Central memory CD8-positive, alpha-beta T cell (primary cell): ENCODE measurements around the gene DNMT3A.

Experiments used
- ATAC-seq: fragments of 150-1000 bp; cut with Tn5 transposase; replicated peaks from 2 replicates; pipeline ENCODE4 v1.10.0; 2022; ENCODE audit warnings: mild to moderate bottlenecking, moderate FRiP score, moderate number of reproducible peaks; ENCODE audit not compliant: poor library complexity, severe bottlenecking; ENCODE audit errors: extremely low read depth
- DNase-seq, 2 donors: peaks; one replicate each; pipeline ENCODE4 v3.0.0; 2021; ENCODE audit warnings: low spot score in 2 of 2
- H3K27ac Mint-ChIP-seq: one replicate; pipeline ENCODE4 v1.8.0; 2022; ENCODE audit warnings: low read depth, mild to moderate bottlenecking, moderate library complexity, mixed read lengths
- H3K27me3 Mint-ChIP-seq: one replicate; pipeline ENCODE4 v1.8.0; 2022; ENCODE audit warnings: mixed read lengths
- H3K36me3 Mint-ChIP-seq: one replicate; pipeline ENCODE4 v1.8.0; 2022; ENCODE audit warnings: mild to moderate bottlenecking, moderate library complexity, mixed read lengths; ENCODE audit not compliant: insufficient read depth
- H3K4me1 Mint-ChIP-seq: one replicate; pipeline ENCODE4 v1.8.0; 2022; ENCODE audit warnings: mixed read lengths
- H3K4me3 Mint-ChIP-seq: one replicate; pipeline ENCODE4 v1.8.0; 2022; ENCODE audit warnings: mild to moderate bottlenecking, moderate library complexity, mixed read lengths
- H3K9me3 Mint-ChIP-seq: one replicate; pipeline ENCODE4 v1.8.0; 2022; ENCODE audit warnings: mixed read lengths

DNMT3A gene

GRCh38 chr2:25368660-25369059, 26.9 kb upstream of the DNMT3A start:
- DNase-seq: no peak
- Mint-ChIP-seq H3K27ac (no peak overlapping the region), H3K27me3 (no peaks in the 10 kb centered on the region), H3K9me3 (no peaks in the 10 kb centered on the region), H3K4me3 (no peak overlapping the region), H3K36me3 (peaks cover 3% of the 10 kb centered on the region), H3K4me1 (peaks cover 10% of the 10 kb centered on the region)
- ATAC-seq: no peak

DNA sequence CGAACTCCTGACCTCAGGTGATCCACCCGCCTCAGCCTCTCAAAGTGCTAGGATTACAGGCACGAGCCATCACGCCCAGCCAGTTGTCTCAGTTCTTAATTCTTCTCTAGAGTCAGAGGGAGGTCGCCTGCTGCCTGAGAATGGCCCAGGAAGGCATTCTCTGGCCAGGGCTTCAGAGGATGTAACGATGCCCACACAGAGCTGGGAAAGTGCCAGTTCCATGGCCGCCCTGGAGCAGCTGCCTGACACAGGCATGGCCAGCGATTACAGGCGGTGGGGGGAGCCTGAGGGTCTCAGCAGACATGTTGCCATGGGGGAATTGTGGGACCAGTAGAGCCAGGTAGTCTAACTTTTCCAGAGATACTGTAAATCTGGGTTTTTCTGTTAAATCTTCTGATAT, 25.6 kb upstream of the DNMT3A start:
- ATAC-seq (no peak), DNase-seq (no peak)
- H3K4me3 Mint-ChIP-seq: no peak overlapping the region
- H3K27me3 Mint-ChIP-seq: no peaks in the 10 kb centered on the region
- no peak overlapping the region for H3K27ac Mint-ChIP-seq
- peaks cover 19% of the 10 kb centered on the region for H3K4me1 Mint-ChIP-seq
- peaks cover 9% of the 10 kb centered on the region for H3K36me3 Mint-ChIP-seq
- H3K9me3 Mint-ChIP-seq: no peaks in the 10 kb centered on the region

- DNase-seq (no peak), ATAC-seq (no peak)
- no peak overlapping the region for H3K27ac Mint-ChIP-seq
Observed at GRCh38 chr2:25366629-25367028, 24.9 kb upstream of the DNMT3A start.

DNA sequence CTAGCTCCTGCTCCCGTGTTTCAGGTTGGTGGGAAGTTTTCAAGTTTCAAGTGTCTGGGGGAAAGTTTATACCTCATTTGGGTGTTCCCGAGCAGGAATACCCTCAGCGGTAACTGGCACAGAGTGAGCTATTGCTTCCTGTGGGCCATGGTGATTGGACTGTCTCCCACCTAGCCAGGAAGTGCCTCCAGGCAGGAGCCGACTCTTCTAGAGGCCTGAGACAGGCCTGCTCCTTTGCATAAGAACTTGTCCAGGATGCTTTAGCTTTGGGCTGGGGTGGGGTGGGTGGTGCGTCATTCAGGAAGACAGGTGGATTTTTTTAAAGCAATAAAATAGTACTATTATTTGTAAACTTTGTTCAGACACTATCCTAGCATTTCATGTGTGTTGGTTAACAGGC, 23.5 kb upstream of the DNMT3A start:
- ATAC-seq (no peak), DNase-seq (no peak)
- H3K9me3 Mint-ChIP-seq: no peaks in the 10 kb centered on the region
- H3K4me3 Mint-ChIP-seq: no peak overlapping the region
- H3K27me3 Mint-ChIP-seq: no peaks in the 10 kb centered on the region
- H3K4me1 Mint-ChIP-seq: peaks cover 25% of the 10 kb centered on the region
- no peak overlapping the region for H3K27ac Mint-ChIP-seq
- H3K36me3 Mint-ChIP-seq: peaks cover 15% of the 10 kb centered on the region

More at GRCh38 chr2:25366629-25367028, 24.9 kb upstream of the DNMT3A start:
- Mint-ChIP-seq H3K9me3 (no peaks in the 10 kb centered on the region), H3K36me3 (peaks cover 14% of the 10 kb centered on the region), H3K4me3 (no peak overlapping the region), H3K4me1 (peaks cover 24% of the 10 kb centered on the region), H3K27me3 (no peaks in the 10 kb centered on the region)

DNA sequence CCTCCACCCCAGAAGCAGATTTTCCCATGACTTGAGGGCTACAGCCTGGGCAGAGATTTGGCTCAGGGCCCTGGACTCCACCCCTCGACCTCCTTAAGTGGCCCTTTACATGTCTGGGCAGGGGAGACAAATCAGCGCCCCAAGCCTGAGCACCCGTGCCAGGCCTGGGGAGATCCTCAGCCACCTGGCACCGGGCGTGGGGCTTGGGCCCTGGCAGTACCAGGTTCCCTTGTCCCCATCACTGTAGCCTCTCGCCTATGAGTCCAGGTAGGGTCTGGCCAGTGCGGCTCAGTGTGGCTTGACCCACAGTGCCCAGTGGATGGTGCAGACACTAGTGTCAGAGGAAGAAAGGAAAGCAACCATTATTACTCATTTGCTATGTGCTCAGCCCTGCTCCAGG, 22.0 kb upstream of the DNMT3A start:
- ATAC-seq (no peak), DNase-seq (no peak)
- H3K27ac Mint-ChIP-seq: no peak overlapping the region
- peak overlapping the region; percentile 92 for H3K4me3 Mint-ChIP-seq
- peaks cover 15% of the 10 kb centered on the region for H3K36me3 Mint-ChIP-seq
- H3K27me3 Mint-ChIP-seq: no peaks in the 10 kb centered on the region
- peaks cover 25% of the 10 kb centered on the region for H3K4me1 Mint-ChIP-seq
- no peaks in the 10 kb centered on the region for H3K9me3 Mint-ChIP-seq

DNA sequence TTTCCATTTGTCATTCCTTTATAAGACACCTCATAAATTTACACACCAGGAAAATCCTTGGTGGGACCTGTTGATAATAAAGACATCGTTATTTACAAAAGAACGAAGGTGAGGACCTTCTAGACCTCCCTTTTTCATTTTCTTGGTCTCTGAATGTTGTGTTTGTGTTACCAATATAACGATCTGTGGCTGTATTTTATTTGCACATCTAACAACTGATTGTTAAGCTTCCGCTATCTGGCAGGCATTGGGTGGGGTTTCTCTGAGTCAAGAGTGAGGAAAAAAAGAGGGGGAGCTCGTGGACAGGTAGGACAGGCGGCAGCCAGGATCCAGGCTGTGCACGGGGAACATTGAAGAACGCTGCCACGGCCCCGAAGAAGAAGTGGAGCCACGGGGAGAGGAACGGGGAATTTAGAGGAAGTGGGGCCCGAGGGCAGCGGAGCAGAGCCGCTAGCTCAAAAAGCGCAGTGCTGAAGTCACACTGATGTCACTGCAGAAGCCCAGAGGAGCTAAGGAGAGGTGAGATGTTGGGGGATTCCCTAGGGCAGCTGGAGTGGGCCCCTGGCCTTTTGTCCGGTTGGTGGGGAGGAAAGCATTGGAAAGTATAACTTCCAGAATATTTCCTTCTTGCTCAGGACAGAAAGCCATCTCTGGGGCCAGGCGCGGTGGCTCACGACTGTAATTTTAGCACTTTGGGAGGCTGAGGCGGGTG, 20.9 kb upstream of the DNMT3A start:
- DNase-seq: peak; percentile 40 to 55
- no peaks in the 10 kb centered on the region for H3K9me3 Mint-ChIP-seq
- peak; percentile 82 for ATAC-seq
- peaks cover 14% of the 10 kb centered on the region for H3K36me3 Mint-ChIP-seq
- no peaks in the 10 kb centered on the region for H3K27me3 Mint-ChIP-seq
- peak overlapping the region; percentile 96 for H3K27ac Mint-ChIP-seq
- peaks cover 25% of the 10 kb centered on the region for H3K4me1 Mint-ChIP-seq
- peak overlapping the region; percentile 92 for H3K4me3 Mint-ChIP-seq

DNA sequence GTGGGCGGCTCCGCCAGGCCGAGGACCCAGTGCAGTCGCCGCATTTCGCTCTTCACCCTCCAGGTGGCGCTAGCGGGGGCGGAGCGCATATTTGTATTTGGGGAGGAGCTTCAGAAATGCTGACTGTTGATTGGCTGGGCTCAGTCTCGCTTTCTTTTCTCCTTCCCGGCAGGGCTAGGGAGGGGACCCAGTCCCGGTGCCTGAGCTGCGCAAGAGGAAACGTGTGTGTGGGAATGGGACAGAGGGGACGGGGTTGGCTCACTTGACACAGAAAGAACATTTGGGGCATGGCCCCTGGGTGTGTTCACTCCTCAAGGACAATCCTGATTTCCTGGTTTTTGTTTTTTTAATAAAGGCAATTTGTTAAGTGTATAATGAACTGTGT, 20.3 kb upstream of the DNMT3A start:
- no peaks in the 10 kb centered on the region for H3K27me3 Mint-ChIP-seq
- peak overlapping the region; percentile 92 for H3K4me3 Mint-ChIP-seq
- DNase-seq (peak; percentile 92 to 99), ATAC-seq (peak; percentile 92)
- H3K9me3 Mint-ChIP-seq: no peaks in the 10 kb centered on the region
- peaks cover 25% of the 10 kb centered on the region for H3K4me1 Mint-ChIP-seq
- H3K36me3 Mint-ChIP-seq: peaks cover 14% of the 10 kb centered on the region
- H3K27ac Mint-ChIP-seq: peak overlapping the region; percentile 96

DNA sequence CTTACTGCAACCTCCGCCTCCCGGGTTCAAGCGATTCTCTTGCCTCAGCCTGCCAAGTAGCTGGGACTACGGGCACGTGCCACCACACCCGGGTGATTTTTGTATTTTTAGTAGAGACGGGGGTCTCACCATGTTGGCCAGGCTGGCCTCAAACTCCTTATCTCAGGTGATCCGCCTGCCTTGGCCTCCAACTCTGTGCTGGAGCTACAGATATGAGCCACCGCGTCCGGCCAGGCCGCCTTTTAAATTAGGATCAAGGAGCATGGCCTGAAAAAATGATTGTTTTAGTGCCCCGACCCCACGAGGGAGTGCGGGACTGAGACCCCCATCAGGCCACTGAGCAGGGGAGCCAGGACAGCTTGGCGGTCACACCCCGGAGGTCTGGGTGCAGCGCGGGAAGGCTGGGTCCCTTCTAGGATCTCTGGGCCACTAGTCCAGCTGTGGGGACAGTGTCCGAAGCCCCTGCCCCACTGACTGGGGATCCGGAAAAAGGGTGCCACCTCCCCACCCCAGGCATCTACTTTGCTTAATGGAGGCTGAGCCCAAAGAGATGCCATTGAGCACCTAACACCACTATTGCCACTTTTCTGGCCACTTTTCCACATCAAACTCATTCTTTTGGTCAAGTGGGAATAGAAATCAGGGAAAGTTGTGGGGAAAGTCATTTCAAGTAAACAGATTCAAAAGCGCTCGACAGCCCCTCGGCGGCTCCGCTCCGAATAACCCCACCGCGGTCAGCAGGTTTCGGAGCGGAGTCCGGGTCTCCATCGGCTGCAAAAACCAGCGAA, 19.7 kb upstream of the DNMT3A start:
- Mint-ChIP-seq H3K4me1 (peaks cover 25% of the 10 kb centered on the region), H3K9me3 (no peaks in the 10 kb centered on the region), H3K4me3 (peak overlapping the region; percentile 92), H3K27ac (peak overlapping the region; percentile 96), H3K36me3 (peaks cover 14% of the 10 kb centered on the region), H3K27me3 (no peaks in the 10 kb centered on the region)
- no peak for DNase-seq
- ATAC-seq: no peak

GRCh38 chr2:25358836-25359235, 17.1 kb upstream of the DNMT3A start:
- DNase-seq (no peak), ATAC-seq (no peak)
- H3K36me3 Mint-ChIP-seq: peaks cover 14% of the 10 kb centered on the region
- no peak overlapping the region for H3K27ac Mint-ChIP-seq
- H3K27me3 Mint-ChIP-seq: peaks cover 15% of the 10 kb centered on the region
- no peak overlapping the region for H3K4me3 Mint-ChIP-seq
- H3K9me3 Mint-ChIP-seq: no peaks in the 10 kb centered on the region
- peaks cover 16% of the 10 kb centered on the region for H3K4me1 Mint-ChIP-seq

- H3K36me3 Mint-ChIP-seq: peaks cover 14% of the 10 kb centered on the region
- H3K27ac Mint-ChIP-seq: no peak overlapping the region
- ATAC-seq: no peak
Observed at GRCh38 chr2:25358249-25358815, 16.6 kb upstream of the DNMT3A start.

DNA sequence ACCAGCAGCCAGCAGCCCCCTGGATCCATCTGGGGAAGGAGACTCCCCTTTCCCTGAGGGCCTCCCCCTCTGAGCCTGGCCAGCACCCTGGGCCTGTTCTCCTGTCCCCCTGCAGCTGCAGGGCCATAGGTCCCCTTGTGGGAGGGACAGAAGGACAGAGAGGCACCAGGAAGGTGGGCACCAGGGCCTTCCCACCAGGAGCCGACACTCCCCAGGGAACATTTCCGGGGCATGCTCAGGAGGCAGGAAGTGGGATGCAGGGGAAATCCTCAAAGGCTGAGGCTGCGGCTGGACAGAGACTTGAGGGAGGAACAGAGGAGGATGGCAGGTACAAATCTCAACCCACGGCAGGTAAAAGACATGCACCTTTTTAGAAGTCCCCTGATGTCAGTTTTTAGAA, 14.4 kb upstream of the DNMT3A start:
- Mint-ChIP-seq H3K9me3 (no peaks in the 10 kb centered on the region), H3K27me3 (peaks cover 28% of the 10 kb centered on the region), H3K36me3 (peaks cover 2% of the 10 kb centered on the region), H3K4me3 (no peak overlapping the region), H3K4me1 (peaks cover 5% of the 10 kb centered on the region), H3K27ac (no peak overlapping the region)
- no peak for DNase-seq
- no peak for ATAC-seq

More at GRCh38 chr2:25358249-25358815, 16.6 kb upstream of the DNMT3A start:
- H3K27me3 Mint-ChIP-seq: peaks cover 17% of the 10 kb centered on the region
- H3K4me3 Mint-ChIP-seq: no peak overlapping the region
- H3K4me1 Mint-ChIP-seq: peaks cover 13% of the 10 kb centered on the region
- H3K9me3 Mint-ChIP-seq: no peaks in the 10 kb centered on the region
- no peak for DNase-seq

DNA sequence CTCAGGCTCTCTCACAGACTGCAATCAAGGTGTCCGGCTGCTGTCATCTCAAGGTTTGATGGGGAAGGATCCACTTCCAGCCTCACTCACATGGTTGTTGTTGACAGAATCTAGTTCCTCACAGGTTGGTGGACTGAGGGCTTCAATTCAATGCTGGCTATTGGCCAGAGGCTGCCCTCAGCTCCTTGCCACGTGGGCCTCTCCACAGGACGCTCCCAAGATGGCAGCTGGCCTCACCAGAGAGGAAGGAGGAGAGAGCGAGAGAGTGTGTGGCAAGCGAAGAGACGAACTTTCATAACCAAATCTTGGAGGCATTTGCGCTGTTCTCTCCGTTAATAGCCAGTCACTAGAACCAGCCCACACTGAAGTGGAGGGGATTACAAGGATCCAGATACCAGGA, 13.5 kb upstream of the DNMT3A start:
- DNase-seq (no peak), ATAC-seq (no peak)
- Mint-ChIP-seq H3K9me3 (no peaks in the 10 kb centered on the region), H3K27me3 (peaks cover 28% of the 10 kb centered on the region), H3K4me3 (no peak overlapping the region), H3K27ac (no peak overlapping the region), H3K4me1 (peaks cover 5% of the 10 kb centered on the region), H3K36me3 (peaks cover 2% of the 10 kb centered on the region)

- Mint-ChIP-seq H3K4me1 (peaks cover 5% of the 10 kb centered on the region), H3K36me3 (peaks cover 2% of the 10 kb centered on the region), H3K9me3 (no peaks in the 10 kb centered on the region), H3K4me3 (no peak overlapping the region), H3K27me3 (peaks cover 28% of the 10 kb centered on the region), H3K27ac (no peak overlapping the region)
- DNase-seq (no peak), ATAC-seq (no peak)
Observed at GRCh38 chr2:25354116-25354515, 12.4 kb upstream of the DNMT3A start.
